Neuronal stem cell (in vitro differentiated cells): ENCODE data around the gene U2SURP.
"Not testable (repeated sequence)": the region's sequence is repeated elsewhere in the genome, so short reads cannot be mapped to it uniquely, and the experiment has no call there.

Experiments
- DNase-seq: peaks from one replicate; pipeline ENCODE4 v3.0.0-alpha.2; 2013; ENCODE audit warnings: low spot score
- H2AFZ ChIP-seq: one replicate; pipeline ENCODE4 v1.6.1; 2013; ENCODE audit warnings: mild to moderate bottlenecking, low read length, inconsistent platforms
- H2AK5ac ChIP-seq: 2 replicates; pipeline ENCODE4 v1.6.1; 2013; ENCODE audit warnings: low read depth, mild to moderate bottlenecking, inconsistent platforms, low read length, moderate library complexity, mixed read lengths
- H2BK120ac ChIP-seq: 2 replicates; pipeline ENCODE4 v1.6.1; 2013; ENCODE audit warnings: low read depth, mild to moderate bottlenecking, inconsistent platforms, low read length, moderate library complexity, mixed read lengths
- H2BK12ac ChIP-seq: one replicate; pipeline ENCODE4 v1.6.1; 2013; ENCODE audit warnings: low read length, inconsistent platforms
- H2BK15ac ChIP-seq: 2 replicates; pipeline ENCODE4 v1.6.1; 2013; ENCODE audit warnings: mild to moderate bottlenecking, low read length, inconsistent platforms, mixed read lengths
- H2BK5ac ChIP-seq: one replicate; pipeline ENCODE4 v1.6.1; 2013; ENCODE audit warnings: inconsistent platforms, mild to moderate bottlenecking, low read length, moderate library complexity
- H3K14ac ChIP-seq: one replicate; pipeline ENCODE4 v1.6.1; 2013; ENCODE audit warnings: low read length, inconsistent platforms
- H3K18ac ChIP-seq: 2 replicates; pipeline ENCODE4 v1.6.1; 2013; ENCODE audit warnings: low read length, inconsistent platforms
- H3K23ac ChIP-seq: 2 replicates; pipeline ENCODE4 v1.6.1; 2013; ENCODE audit warnings: low read depth, mild to moderate bottlenecking, mixed read lengths, low read length, inconsistent platforms; ENCODE audit not compliant: poor library complexity
- H3K27ac ChIP-seq: replicated peaks from 3 replicates; pipeline ENCODE4 v1.5.1; 2013; ENCODE audit warnings: low read length, inconsistent platforms
- H3K27me3 ChIP-seq, 3 experiments: 2 replicates each; pipeline ENCODE4 v1.6.1; 2013; ENCODE audit warnings: low read length in 3 of 3, mild to moderate bottlenecking in 2 of 3, inconsistent platforms in 1 of 3, low read depth in 1 of 3, mixed read lengths in 1 of 3, moderate library complexity in 1 of 3; ENCODE audit not compliant: control insufficient read depth in 3 of 3, insufficient read depth in 3 of 3
- H3K36me3 ChIP-seq, 2 donors: replicated peaks in 1 of 2; 2 replicates each; pipeline ENCODE4 v1.6.1; 2013; ENCODE audit warnings: low read length in 2 of 2; ENCODE audit not compliant: control insufficient read depth in 2 of 2, insufficient read depth in 2 of 2
- H3K4ac ChIP-seq: 2 replicates; pipeline ENCODE4 v1.6.1; 2013; ENCODE audit warnings: inconsistent platforms, mild to moderate bottlenecking, low read length, moderate library complexity
- H3K4me1 ChIP-seq, 2 donors: 1 replicate in 1 of 2; 2 replicates in 1 of 2; pipeline ENCODE4 v1.6.1; 2013; ENCODE audit warnings: low read length in 2 of 2, low read depth in 1 of 2; ENCODE audit not compliant: control insufficient read depth in 2 of 2, insufficient read depth in 1 of 2
- H3K4me2 ChIP-seq: one replicate; pipeline ENCODE4 v1.6.1; 2013; ENCODE audit warnings: mild to moderate bottlenecking, low read length, inconsistent platforms; ENCODE audit not compliant: insufficient read depth, poor library complexity, severe bottlenecking
- H3K4me3 ChIP-seq, 2 donors: 2 replicates each; pipeline ENCODE4 v1.5.1; 2013; ENCODE audit warnings: low read length in 2 of 2, mild to moderate bottlenecking in 2 of 2, inconsistent platforms in 1 of 2, moderate library complexity in 1 of 2
- H3K79me1 ChIP-seq: one replicate; pipeline ENCODE4 v1.6.1; 2013; ENCODE audit warnings: low read depth, mild to moderate bottlenecking, inconsistent platforms, low read length, moderate library complexity
- H3K9ac ChIP-seq: one replicate; pipeline ENCODE4 v1.6.1; 2013; ENCODE audit warnings: mild to moderate bottlenecking, low read depth, low read length, inconsistent platforms; ENCODE audit not compliant: poor library complexity
- H3K9me3 ChIP-seq, 2 donors: replicated peaks in 1 of 2; 2 replicates each; pipeline versions ENCODE3 to v1.6.1; 2013; ENCODE audit warnings: low read length in 2 of 2, mild to moderate bottlenecking in 2 of 2, inconsistent platforms in 1 of 2, low read depth in 1 of 2, mixed read lengths in 1 of 2, moderate library complexity in 1 of 2; ENCODE audit not compliant: control insufficient read depth in 2 of 2, insufficient read depth in 1 of 2
- H4K8ac ChIP-seq: one replicate; pipeline ENCODE4 v1.6.1; 2013; ENCODE audit warnings: low read depth, mild to moderate bottlenecking, inconsistent platforms, low read length, moderate library complexity
- H4K91ac ChIP-seq: one replicate; pipeline ENCODE4 v1.6.1; 2013; ENCODE audit warnings: low read length, low read depth, mild to moderate bottlenecking, inconsistent platforms; ENCODE audit not compliant: poor library complexity
- WGBS, 2 donors: extraction: QIAGEN DNeasy Blood & Tissue Kit; methylation state at CpG; one replicate each; pipeline ENCODE4 v1.1.7; 2013; ENCODE audit warnings: missing lambda C conversion rate in 2 of 2, mixed read lengths in 1 of 2; ENCODE audit not compliant: insufficient read length in 2 of 2, insufficient replicate concordance in 1 of 2; ENCODE audit errors: extremely low coverage in 2 of 2; 5-methylcytosine and 5-hydroxymethylcytosine counted together

U2SURP gene

GRCh38 chr3:143072298-143073020 is 71.1 kb downstream of the U2SURP start:
- H2BK15ac ChIP-seq, H3K9me3 ChIP-seq, H3K27me3 ChIP-seq, H3K79me1 ChIP-seq, H4K8ac ChIP-seq, H3K27ac ChIP-seq, H2AFZ ChIP-seq, H3K9ac ChIP-seq, DNase-seq, H4K91ac ChIP-seq, H2BK120ac ChIP-seq, H3K4me2 ChIP-seq, H3K18ac ChIP-seq, H3K4me3 ChIP-seq, H3K4ac ChIP-seq, H3K23ac ChIP-seq, H2AK5ac ChIP-seq, H3K14ac ChIP-seq, H2BK5ac ChIP-seq, H3K36me3 ChIP-seq, H2BK12ac ChIP-seq, H3K4me1 ChIP-seq: not testable (repeated sequence)
- no CpG with 5 or more reads among the region's 12 CpGs for WGBS, 2 donors

GRCh38 chr3:143073541-143073940 is 72.2 kb downstream of the U2SURP start:
- not testable (repeated sequence) for H3K27me3 ChIP-seq, H3K18ac ChIP-seq, H3K14ac ChIP-seq, H2AK5ac ChIP-seq, H3K4ac ChIP-seq, H3K79me1 ChIP-seq, H2BK15ac ChIP-seq, H3K9ac ChIP-seq, H3K4me2 ChIP-seq, H2BK5ac ChIP-seq, H3K36me3 ChIP-seq, H4K91ac ChIP-seq, H2AFZ ChIP-seq, H3K4me1 ChIP-seq, H3K4me3 ChIP-seq, H3K23ac ChIP-seq, H3K27ac ChIP-seq, H2BK120ac ChIP-seq, H3K9me3 ChIP-seq, DNase-seq, H2BK12ac ChIP-seq, H4K8ac ChIP-seq
- WGBS, 2 donors, result no CpG with 5 or more reads among the region's 15 CpGs

GRCh38 chr3:143073983-143074382 is 72.6 kb downstream of the U2SURP start:
- H2AK5ac ChIP-seq, H2BK12ac ChIP-seq, H3K23ac ChIP-seq, H3K18ac ChIP-seq, H4K91ac ChIP-seq, H2BK120ac ChIP-seq, H2AFZ ChIP-seq, DNase-seq, H3K9ac ChIP-seq, H3K4ac ChIP-seq, H3K9me3 ChIP-seq, H3K4me3 ChIP-seq, H3K27me3 ChIP-seq, H3K36me3 ChIP-seq, H3K27ac ChIP-seq, H2BK5ac ChIP-seq, H4K8ac ChIP-seq, H3K14ac ChIP-seq, H3K4me2 ChIP-seq, H3K79me1 ChIP-seq, H2BK15ac ChIP-seq, H3K4me1 ChIP-seq: not testable (repeated sequence)
- no CpG with 5 or more reads among the region's 5 CpGs for WGBS, 2 donors

- no CpG with 5 or more reads among the region's 4 CpGs for WGBS, 2 donors
- Histone ChIP-seq H3K9me3 (peaks cover 2% of the 10 kb centered on the region in 2 donors), H2AFZ (peak overlapping the region; percentile 42), H2BK12ac (no peak overlapping the region), H3K27me3 (no peaks in the 10 kb centered on the region), H2BK5ac (no peak overlapping the region), H3K27ac (no peak overlapping the region), H2BK120ac (no peak overlapping the region), H2AK5ac (peak overlapping the region; percentile 58), H3K4me2 (no peak overlapping the region), H3K14ac (peak overlapping the region; percentile 63), H4K91ac (no peak overlapping the region), H3K4ac (no peak overlapping the region), H3K23ac (no peak overlapping the region), H3K79me1 (no peaks in the 10 kb centered on the region), H3K36me3 (no peaks in the 10 kb centered on the region), H3K9ac (peak overlapping the region; percentile 3), H3K4me3 (no peak overlapping the region), H3K18ac (peak overlapping the region; percentile 85), H3K4me1 (peaks cover 2 to 9% of the 10 kb centered on the region in 2 donors), H2BK15ac (no peak overlapping the region), H4K8ac (no peak overlapping the region)
- DNase-seq, result no peak
Observed at GRCh38 chr3:143078883-143079282, 77.5 kb downstream of the U2SURP start.
